Central memory CD8-positive, alpha-beta T cell (primary cell): ENCODE data around the gene TBCCD1.
A peak's percentile ranks its signal among the peaks of the same experiment; 100 is the strongest.

Source experiments
- ATAC-seq: fragments of 150-1000 bp; cut with Tn5 transposase; replicated peaks from 2 replicates; pipeline ENCODE4 v1.10.0; 2022; ENCODE audit warnings: mild to moderate bottlenecking, moderate FRiP score, moderate number of reproducible peaks; ENCODE audit not compliant: poor library complexity, severe bottlenecking; ENCODE audit errors: extremely low read depth
- DNase-seq, 2 donors: peaks; one replicate each; pipeline ENCODE4 v3.0.0; 2021; ENCODE audit warnings: low spot score in 2 of 2
- H3K27ac Mint-ChIP-seq: one replicate; pipeline ENCODE4 v1.8.0; 2022; ENCODE audit warnings: low read depth, mild to moderate bottlenecking, moderate library complexity, mixed read lengths
- H3K27me3 Mint-ChIP-seq: one replicate; pipeline ENCODE4 v1.8.0; 2022; ENCODE audit warnings: mixed read lengths
- H3K36me3 Mint-ChIP-seq: one replicate; pipeline ENCODE4 v1.8.0; 2022; ENCODE audit warnings: mild to moderate bottlenecking, moderate library complexity, mixed read lengths; ENCODE audit not compliant: insufficient read depth
- H3K4me1 Mint-ChIP-seq: one replicate; pipeline ENCODE4 v1.8.0; 2022; ENCODE audit warnings: mixed read lengths
- H3K4me3 Mint-ChIP-seq: one replicate; pipeline ENCODE4 v1.8.0; 2022; ENCODE audit warnings: mild to moderate bottlenecking, moderate library complexity, mixed read lengths
- H3K9me3 Mint-ChIP-seq: one replicate; pipeline ENCODE4 v1.8.0; 2022; ENCODE audit warnings: mixed read lengths

TBCCD1 gene

DNA sequence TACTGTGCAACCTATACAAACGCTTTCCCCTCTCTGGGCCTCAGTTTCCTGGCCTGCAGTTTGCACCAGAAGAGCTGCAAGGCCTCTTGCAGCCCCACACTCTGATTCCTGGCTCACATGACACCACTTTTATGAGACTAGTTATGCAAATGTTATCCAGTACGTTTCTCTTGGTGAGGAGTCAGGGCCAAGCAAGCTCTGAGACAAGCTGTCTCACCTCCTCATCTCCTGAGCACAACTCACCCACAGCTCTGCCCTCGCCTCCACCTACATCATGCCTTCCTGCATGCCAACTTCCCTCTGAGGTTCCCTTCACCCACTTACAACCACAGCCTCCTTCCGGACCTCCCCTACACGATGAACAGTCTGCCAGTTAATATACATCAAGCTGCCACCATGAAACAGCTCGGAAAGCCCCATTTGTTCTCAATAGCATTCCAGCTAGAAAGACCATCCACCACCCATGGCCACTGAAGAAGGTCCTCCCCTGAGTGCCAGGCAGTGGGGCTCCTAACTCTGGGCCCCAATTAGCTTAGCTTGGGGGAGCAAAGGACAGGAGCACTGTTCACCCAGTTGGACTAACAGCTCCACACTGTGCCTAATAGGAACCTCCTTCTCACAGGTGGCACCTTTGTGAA lies 48.0 kb downstream of the TBCCD1 start:
- Mint-ChIP-seq H3K4me1 (peaks cover 45% of the 10 kb centered on the region), H3K4me3 (peak overlapping the region; percentile 44), H3K27ac (peak overlapping the region; percentile 73), H3K27me3 (no peaks in the 10 kb centered on the region), H3K36me3 (peaks cover 2% of the 10 kb centered on the region), H3K9me3 (no peaks in the 10 kb centered on the region)
- DNase-seq, result peak; percentile 38 to 73
- peak; percentile 98 for ATAC-seq

DNA sequence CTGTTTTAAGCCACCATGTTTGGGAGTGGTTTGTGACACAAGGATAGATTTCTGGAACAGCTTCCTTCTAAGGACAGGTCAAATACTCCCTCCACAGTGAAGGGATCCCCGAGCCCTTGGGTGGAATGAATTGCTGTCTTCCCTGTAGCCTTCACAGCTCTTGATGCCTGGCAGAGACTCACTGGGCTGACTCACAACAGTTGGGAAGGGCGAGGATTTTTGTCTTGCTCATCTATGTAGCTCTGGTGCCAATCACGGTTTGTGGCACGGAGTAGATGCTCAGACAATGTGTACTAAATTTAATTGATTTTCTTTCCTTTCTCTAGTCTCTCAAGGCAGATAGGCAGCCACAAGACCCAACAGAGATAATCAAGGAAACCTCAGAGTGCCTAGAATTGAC lies 49.9 kb downstream of the TBCCD1 start:
- Mint-ChIP-seq H3K27ac (no peak overlapping the region), H3K9me3 (no peaks in the 10 kb centered on the region), H3K4me1 (peaks cover 45% of the 10 kb centered on the region), H3K36me3 (peaks cover 5% of the 10 kb centered on the region), H3K4me3 (no peak overlapping the region), H3K27me3 (no peaks in the 10 kb centered on the region)
- no peak for ATAC-seq
- DNase-seq, result no peak

DNA sequence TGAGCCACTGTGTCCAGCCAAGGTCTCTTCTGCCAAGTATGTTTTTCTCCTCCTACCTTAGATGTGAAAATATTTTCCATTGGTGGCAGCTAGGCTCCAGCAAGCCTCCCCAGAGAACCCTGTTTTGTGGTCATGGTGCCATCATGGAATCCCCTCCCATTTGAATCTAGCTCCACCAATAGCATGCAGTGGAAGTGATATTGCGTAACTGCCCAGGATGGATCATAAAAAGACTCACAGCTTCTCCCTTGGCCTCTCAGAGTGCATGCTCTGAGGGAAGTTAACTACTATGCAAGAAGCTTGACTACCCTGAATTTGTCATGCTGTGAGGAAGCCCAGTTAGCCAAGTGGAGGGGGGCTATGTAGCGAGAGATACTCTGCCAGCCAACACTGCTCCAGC lies 50.5 kb downstream of the TBCCD1 start:
- peaks cover 5% of the 10 kb centered on the region for H3K27me3 Mint-ChIP-seq
- H3K27ac Mint-ChIP-seq, result peak overlapping the region; percentile 59
- DNase-seq, result no peak
- no peak for ATAC-seq
- peak overlapping the region; percentile 10 for H3K4me3 Mint-ChIP-seq
- peaks cover 5% of the 10 kb centered on the region for H3K36me3 Mint-ChIP-seq
- peaks cover 42% of the 10 kb centered on the region for H3K4me1 Mint-ChIP-seq
- H3K9me3 Mint-ChIP-seq, result no peaks in the 10 kb centered on the region

DNA sequence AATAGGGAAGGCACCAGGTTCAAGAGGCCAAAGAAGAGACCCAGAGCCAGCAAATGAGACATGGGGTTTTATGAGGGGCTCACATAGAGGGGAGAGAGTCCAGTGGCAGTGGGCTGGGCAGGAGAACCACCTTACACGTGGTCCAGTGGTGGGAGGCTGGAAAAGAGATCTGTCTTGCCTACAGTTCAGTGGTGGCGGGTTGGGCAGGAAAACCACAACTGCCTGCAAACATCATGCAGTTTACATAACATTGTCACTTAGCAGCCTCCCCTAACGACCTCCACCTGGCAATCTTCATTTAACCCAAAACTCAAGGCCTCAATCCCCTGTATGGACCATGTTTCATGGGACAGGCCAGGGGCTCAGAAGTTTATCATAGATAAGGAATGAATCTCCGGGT lies 52.0 kb downstream of the TBCCD1 start:
- Mint-ChIP-seq H3K27me3 (peaks cover 11% of the 10 kb centered on the region), H3K27ac (peak overlapping the region; percentile 59), H3K36me3 (peaks cover 5% of the 10 kb centered on the region), H3K9me3 (no peaks in the 10 kb centered on the region), H3K4me3 (peak overlapping the region; percentile 10), H3K4me1 (peaks cover 44% of the 10 kb centered on the region)
- peak; percentile 37 for ATAC-seq
- peak in 1 of 2 donors; percentile 23 for DNase-seq

DNA sequence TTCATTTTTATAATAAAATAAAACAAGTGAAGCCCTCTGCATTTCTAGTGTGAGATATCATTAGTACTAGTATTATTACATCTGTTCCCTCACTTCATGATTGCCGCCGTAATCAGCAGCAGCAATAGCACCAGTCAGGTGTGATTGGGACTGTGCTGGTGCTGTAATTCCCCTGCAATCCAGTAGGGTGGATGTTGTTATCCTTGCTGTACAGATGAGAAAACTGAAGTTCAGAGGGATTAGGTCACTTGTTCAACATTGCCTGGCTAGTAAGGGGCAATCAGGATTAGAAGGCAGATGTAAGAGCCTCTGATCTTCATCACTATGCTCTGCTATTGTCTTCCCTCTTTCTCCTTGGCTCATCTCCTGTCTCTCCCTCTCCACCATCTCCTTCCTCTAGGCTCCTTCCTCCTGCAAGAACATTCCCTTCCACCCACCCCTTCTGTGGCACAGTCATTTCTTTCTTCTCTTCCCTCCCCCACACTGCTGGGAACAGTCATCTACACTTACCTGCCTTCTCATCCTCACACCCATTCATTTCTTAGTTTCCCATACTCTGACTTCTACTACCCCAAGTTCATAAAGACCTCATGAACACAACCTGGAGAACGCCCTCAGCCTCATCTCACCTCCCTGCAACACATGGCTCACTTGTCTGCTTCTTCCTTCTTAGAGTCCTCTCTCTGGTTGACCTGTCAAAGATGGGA lies 52.7 kb downstream of the TBCCD1 start:
- Mint-ChIP-seq H3K9me3 (no peaks in the 10 kb centered on the region), H3K4me1 (peaks cover 44% of the 10 kb centered on the region), H3K27me3 (peaks cover 11% of the 10 kb centered on the region), H3K27ac (peak overlapping the region; percentile 59), H3K36me3 (peaks cover 5% of the 10 kb centered on the region), H3K4me3 (peak overlapping the region; percentile 10)
- no peak for DNase-seq
- ATAC-seq, result no peak

DNA sequence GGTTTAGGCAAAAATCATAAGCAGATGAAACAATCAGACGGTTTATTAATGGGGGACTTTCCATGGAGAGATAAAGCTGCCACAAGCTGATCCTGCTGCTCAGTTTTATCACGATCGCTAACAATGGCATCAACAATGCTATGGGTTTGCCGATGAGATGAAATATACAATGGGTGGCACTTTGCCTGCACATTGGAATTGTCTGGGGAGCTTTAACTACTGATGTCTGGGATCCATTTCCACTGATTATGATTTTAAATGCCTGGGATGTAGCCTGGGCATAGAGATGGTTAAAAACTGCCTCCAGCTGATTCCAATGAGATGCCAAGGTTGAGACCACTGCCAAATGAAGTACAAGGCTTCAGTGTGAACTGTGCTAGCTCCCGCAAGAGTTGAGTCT lies 53.8 kb downstream of the TBCCD1 start:
- peaks cover 36% of the 10 kb centered on the region for H3K4me1 Mint-ChIP-seq
- no peaks in the 10 kb centered on the region for H3K9me3 Mint-ChIP-seq
- H3K36me3 Mint-ChIP-seq, result peaks cover 3% of the 10 kb centered on the region
- peaks cover 11% of the 10 kb centered on the region for H3K27me3 Mint-ChIP-seq
- H3K27ac Mint-ChIP-seq, result no peak overlapping the region
- DNase-seq (no peak), ATAC-seq (no peak)
- no peak overlapping the region for H3K4me3 Mint-ChIP-seq

DNA sequence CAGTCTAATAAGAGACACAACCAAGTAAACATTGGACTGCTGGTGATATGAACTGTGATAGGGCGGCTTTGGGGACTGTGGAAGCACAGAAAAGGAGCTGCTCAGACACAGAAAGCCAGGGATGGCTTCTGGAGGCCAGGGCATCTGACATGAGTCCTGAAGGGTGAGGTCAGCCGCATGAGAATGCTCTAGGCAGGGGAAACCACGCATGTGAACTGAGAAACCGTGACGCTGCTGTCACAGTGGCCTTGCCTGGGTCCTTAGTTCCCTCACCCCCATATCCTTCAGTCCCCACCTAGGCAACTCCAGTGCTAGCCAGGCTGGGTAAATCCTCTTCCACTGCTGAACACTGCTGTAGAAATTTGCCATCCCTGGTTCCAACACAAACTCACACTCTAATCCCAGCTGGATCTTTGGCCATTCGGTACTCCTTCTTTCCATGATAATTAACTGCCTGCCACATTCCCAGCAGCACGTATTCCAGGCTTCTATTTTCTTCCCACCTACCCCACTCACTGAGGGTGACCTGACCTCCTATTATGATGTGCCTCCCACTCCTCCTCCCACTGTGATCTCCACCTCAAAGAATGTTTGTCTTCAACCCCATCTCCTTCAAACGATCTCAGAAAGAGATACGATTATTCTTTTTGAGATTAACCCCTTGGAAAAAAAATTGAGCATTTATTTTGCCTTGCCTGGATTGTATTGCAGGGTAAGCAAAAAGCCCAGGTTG lies 54.4 kb downstream of the TBCCD1 start:
- Mint-ChIP-seq H3K9me3 (no peaks in the 10 kb centered on the region), H3K4me3 (no peak overlapping the region), H3K27ac (no peak overlapping the region), H3K27me3 (peaks cover 11% of the 10 kb centered on the region), H3K4me1 (peaks cover 31% of the 10 kb centered on the region), H3K36me3 (peaks cover 3% of the 10 kb centered on the region)
- DNase-seq (no peak), ATAC-seq (no peak)

DNA sequence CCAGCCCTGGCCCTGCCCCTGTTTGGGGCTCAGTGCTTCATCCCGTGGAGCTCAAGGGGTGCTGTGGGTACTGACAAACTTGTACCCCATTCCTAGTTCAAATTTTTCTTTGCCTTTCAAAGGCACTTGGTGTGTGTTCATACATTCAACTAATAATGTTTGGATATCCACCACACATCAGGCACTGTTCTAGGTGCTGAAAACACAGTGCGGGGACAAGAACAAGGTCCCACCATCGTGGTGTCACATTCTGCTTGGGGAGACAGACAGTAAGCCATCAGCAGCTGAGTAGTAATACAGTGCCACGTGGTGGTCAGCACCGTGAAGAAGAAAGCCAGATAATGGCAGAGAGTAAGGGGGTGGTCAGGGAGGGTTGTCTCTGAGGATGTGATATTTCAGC lies 55.4 kb downstream of the TBCCD1 start:
- Mint-ChIP-seq H3K4me3 (no peak overlapping the region), H3K9me3 (no peaks in the 10 kb centered on the region), H3K36me3 (peaks cover 3% of the 10 kb centered on the region), H3K27ac (no peak overlapping the region), H3K27me3 (peaks cover 15% of the 10 kb centered on the region), H3K4me1 (peaks cover 29% of the 10 kb centered on the region)
- ATAC-seq, result no peak
- no peak for DNase-seq

DNA sequence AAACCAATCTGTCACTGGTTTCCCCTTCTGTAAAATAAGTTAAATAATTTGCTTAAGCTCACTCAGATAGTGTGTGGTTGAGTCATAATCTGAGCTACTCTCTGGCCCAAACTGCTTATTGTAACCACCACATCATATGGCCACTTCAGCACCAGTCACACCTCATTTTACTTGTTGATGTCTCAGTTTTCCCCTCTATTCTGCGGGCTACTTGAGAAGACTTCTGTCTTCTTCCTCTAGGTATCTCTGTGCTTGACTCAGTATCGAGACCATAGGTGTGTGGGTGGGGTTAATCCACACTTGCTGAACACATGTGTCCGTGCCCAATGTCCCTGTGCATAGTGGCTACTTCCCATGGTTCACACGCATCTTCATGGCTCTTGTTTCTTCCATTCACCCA lies 55.9 kb downstream of the TBCCD1 start:
- H3K36me3 Mint-ChIP-seq, result peaks cover 3% of the 10 kb centered on the region
- ATAC-seq, result no peak
- H3K4me3 Mint-ChIP-seq, result no peak overlapping the region
- H3K9me3 Mint-ChIP-seq, result no peaks in the 10 kb centered on the region
- peaks cover 24% of the 10 kb centered on the region for H3K4me1 Mint-ChIP-seq
- peak overlapping the region; percentile 60 for H3K27ac Mint-ChIP-seq
- H3K27me3 Mint-ChIP-seq, result peaks cover 20% of the 10 kb centered on the region
- DNase-seq, result no peak

DNA sequence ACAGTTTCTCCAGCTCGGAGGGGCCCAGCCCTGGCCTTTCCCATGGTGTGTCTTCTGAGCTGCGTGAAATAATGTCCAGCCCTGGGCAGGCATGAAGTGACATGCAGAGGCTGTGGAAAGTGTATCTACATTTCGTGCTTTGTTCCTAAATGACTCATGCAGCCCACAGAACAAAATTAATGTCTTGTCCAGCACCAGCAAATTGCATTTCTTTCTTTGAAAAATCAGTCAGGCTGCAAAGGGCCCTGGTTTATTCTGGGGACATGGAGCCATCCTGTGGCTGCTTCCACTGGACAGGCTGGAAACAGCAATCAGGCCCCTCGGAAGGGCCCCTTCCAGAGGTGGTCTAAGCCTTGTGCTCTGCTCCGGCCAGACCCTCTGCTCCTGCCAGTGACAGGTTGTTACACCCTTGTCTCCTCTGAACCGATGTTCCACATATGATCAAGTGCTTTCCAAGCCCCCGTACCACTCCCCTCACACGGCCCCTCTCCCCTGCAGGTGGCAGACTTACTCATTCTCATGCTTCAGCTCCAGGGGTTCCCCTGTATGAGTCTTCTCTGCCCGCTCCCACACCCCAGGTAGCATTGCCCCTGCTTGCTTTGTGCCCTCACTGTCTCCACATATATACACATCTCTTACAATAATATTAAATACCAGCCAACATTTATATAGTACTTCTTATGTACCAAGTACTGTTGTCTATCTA lies 56.6 kb downstream of the TBCCD1 start:
- Mint-ChIP-seq H3K4me1 (peaks cover 17% of the 10 kb centered on the region), H3K27ac (peak overlapping the region; percentile 60), H3K4me3 (no peak overlapping the region), H3K27me3 (peaks cover 27% of the 10 kb centered on the region), H3K9me3 (no peaks in the 10 kb centered on the region), H3K36me3 (peaks cover 3% of the 10 kb centered on the region)
- DNase-seq (no peak), ATAC-seq (no peak)

DNA sequence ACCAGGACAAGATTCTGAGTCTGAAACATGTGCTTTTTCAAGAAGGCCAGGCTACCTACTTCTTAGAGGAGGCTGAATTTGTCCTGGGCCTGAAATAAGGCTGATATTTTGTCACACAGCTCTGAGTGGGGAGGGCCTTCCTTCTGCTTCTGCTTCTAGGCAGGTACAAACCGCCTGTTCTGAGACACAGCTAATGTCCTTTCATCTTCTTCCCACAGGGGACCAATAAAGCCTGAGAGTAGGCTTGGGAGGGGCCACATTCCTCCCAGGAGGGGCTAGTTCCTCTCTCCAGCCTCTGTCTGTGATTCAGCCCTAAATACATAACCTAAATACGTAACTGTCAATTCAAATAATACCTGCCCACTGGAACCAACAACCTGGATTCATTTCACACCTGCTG lies 57.7 kb downstream of the TBCCD1 start:
- no peaks in the 10 kb centered on the region for H3K9me3 Mint-ChIP-seq
- no peak for DNase-seq
- peaks cover 3% of the 10 kb centered on the region for H3K36me3 Mint-ChIP-seq
- H3K27me3 Mint-ChIP-seq, result peaks cover 35% of the 10 kb centered on the region
- ATAC-seq, result no peak
- H3K4me1 Mint-ChIP-seq, result peaks cover 6% of the 10 kb centered on the region
- H3K27ac Mint-ChIP-seq, result no peak overlapping the region
- H3K4me3 Mint-ChIP-seq, result no peak overlapping the region

DNA sequence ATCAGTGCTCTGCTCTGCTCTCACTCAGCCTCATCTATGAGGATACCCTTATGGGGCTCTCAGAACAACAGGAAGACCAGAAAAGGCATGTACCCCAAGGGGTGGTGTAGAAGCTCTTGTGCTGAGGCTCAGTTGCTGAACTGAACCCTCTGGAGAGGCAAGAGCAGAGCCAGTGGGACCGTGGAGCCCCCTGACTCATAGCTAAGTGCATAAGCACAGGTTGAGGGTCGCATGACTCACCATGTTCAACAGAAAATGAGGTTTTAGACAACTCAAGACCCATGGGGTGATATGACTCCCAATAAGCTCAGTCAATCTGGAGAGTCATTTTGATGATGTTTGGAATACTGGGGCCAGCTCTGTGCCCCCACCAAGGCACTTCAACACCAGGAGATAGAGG lies 60.3 kb downstream of the TBCCD1 start:
- H3K9me3 Mint-ChIP-seq, result no peaks in the 10 kb centered on the region
- H3K27me3 Mint-ChIP-seq, result peaks cover 32% of the 10 kb centered on the region
- H3K4me1 Mint-ChIP-seq, result peaks cover 14% of the 10 kb centered on the region
- peaks cover 2% of the 10 kb centered on the region for H3K36me3 Mint-ChIP-seq
- no peak for DNase-seq
- H3K27ac Mint-ChIP-seq, result peak overlapping the region; percentile 5
- ATAC-seq, result no peak
- no peak overlapping the region for H3K4me3 Mint-ChIP-seq
